ENCODE measurements around the gene CAMK1D. TPM values are rescaled to one million over a fixed set of nuclear protein-coding genes. Genes with fewer than 3 reads are reported as not detected.

The CAMK1D gene
- total RNA-seq, 1 donor from 2014 or later = 1.8 TPM

GRCh38 chr10:12631787-12632562 lies 282.6 kb downstream of the CAMK1D start:
- Histone ChIP-seq H3K27me3 (ENCODE audit: control insufficient read depth, insufficient read depth, low read length) (no peaks in the 10 kb centered on the region), H3K36me3 (ENCODE audit: control insufficient read depth, insufficient read depth, low read length) (no peaks in the 10 kb centered on the region), H3K4me3 (ENCODE audit: low read depth, low read length) (no peak overlapping the region)
- no peak for FAIRE-seq
- no peak for TF ChIP-seq CTCF (IDR thresholded peaks at IDR 0.05; ENCODE audit: insufficient read depth, low read length, severe bottlenecking)
- no peak for DNase-seq (ENCODE audit: low read depth)

GRCh38 chr10:12633776-12634620 lies 284.7 kb downstream of the CAMK1D start:
- FAIRE-seq = no peak
- H3K36me3 ChIP-seq (ENCODE audit: control insufficient read depth, insufficient read depth, low read length) = no peaks in the 10 kb centered on the region

GRCh38 chr10:12634621-12634931 lies 285.2 kb downstream of the CAMK1D start:
- DNase-seq (ENCODE audit: low read depth) = no peak
- TF ChIP-seq CTCF (IDR thresholded peaks at IDR 0.05; ENCODE audit: insufficient read depth, low read length, severe bottlenecking) = no peak
- Histone ChIP-seq H3K36me3 (ENCODE audit: control insufficient read depth, insufficient read depth, low read length) (no peaks in the 10 kb centered on the region), H3K4me3 (ENCODE audit: low read depth, low read length) (no peak overlapping the region), H3K27me3 (ENCODE audit: control insufficient read depth, insufficient read depth, low read length) (no peaks in the 10 kb centered on the region)
- no peak for FAIRE-seq

More at GRCh38 chr10:12633776-12634620, 284.7 kb downstream of the CAMK1D start:
- DNase-seq (ENCODE audit: low read depth) = no peak
- no peak for TF ChIP-seq CTCF (IDR thresholded peaks at IDR 0.05; ENCODE audit: insufficient read depth, low read length, severe bottlenecking)
- H3K4me3 ChIP-seq (ENCODE audit: low read depth, low read length) = no peak overlapping the region
- H3K27me3 ChIP-seq (ENCODE audit: control insufficient read depth, insufficient read depth, low read length) = no peaks in the 10 kb centered on the region

GRCh38 chr10:12635127-12635541 lies 285.8 kb downstream of the CAMK1D start:
- Histone ChIP-seq H3K27me3 (ENCODE audit: control insufficient read depth, insufficient read depth, low read length) (no peaks in the 10 kb centered on the region), H3K36me3 (ENCODE audit: control insufficient read depth, insufficient read depth, low read length) (no peaks in the 10 kb centered on the region), H3K4me3 (ENCODE audit: low read depth, low read length) (no peak overlapping the region)
- TF ChIP-seq CTCF (IDR thresholded peaks at IDR 0.05; ENCODE audit: insufficient read depth, low read length, severe bottlenecking) = no peak
- peak; percentile 68 for DNase-seq (ENCODE audit: low read depth)
- no peak for FAIRE-seq

GRCh38 chr10:12636571-12636970 lies 287.2 kb downstream of the CAMK1D start:
- Histone ChIP-seq H3K36me3 (ENCODE audit: control insufficient read depth, insufficient read depth, low read length) (no peaks in the 10 kb centered on the region), H3K27me3 (ENCODE audit: control insufficient read depth, insufficient read depth, low read length) (no peaks in the 10 kb centered on the region), H3K4me3 (ENCODE audit: low read depth, low read length) (no peak overlapping the region)
- no peak for TF ChIP-seq CTCF (IDR thresholded peaks at IDR 0.05; ENCODE audit: insufficient read depth, low read length, severe bottlenecking)
- DNase-seq (ENCODE audit: low read depth) (no peak), FAIRE-seq (no peak)

Measured in bronchial epithelial cell (primary cell).